ENCODE measurements around the gene RNF212B.
"Not testable (repeated sequence)": the region's sequence is repeated elsewhere in the genome, so short reads cannot be mapped to it uniquely, and the experiment has no call there.

RNF212B gene

GRCh38 chr14:23207146-23207540, 30.6 kb upstream of the RNF212B start:
- TF ChIP-seq, protein P1, sequence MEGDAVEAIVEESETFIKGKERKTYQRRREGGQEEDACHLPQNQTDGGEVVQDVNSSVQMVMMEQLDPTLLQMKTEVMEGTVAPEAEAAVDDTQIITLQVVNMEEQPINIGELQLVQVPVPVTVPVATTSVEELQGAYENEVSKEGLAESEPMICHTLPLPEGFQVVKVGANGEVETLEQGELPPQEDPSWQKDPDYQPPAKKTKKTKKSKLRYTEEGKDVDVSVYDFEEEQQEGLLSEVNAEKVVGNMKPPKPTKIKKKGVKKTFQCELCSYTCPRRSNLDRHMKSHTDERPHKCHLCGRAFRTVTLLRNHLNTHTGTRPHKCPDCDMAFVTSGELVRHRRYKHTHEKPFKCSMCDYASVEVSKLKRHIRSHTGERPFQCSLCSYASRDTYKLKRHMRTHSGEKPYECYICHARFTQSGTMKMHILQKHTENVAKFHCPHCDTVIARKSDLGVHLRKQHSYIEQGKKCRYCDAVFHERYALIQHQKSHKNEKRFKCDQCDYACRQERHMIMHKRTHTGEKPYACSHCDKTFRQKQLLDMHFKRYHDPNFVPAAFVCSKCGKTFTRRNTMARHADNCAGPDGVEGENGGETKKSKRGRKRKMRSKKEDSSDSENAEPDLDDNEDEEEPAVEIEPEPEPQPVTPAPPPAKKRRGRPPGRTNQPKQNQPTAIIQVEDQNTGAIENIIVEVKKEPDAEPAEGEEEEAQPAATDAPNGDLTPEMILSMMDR (IDR thresholded peaks at IDR 0.05; ENCODE audit: control insufficient read depth, insufficient read depth, low read depth, low read length, missing control alignments) = no peak
- DNase-seq (ENCODE audit: low read depth) = no peak
- H3K4me3 ChIP-seq (ENCODE audit: control insufficient read depth, low read depth, low read length) = no peak overlapping the region

DNA sequence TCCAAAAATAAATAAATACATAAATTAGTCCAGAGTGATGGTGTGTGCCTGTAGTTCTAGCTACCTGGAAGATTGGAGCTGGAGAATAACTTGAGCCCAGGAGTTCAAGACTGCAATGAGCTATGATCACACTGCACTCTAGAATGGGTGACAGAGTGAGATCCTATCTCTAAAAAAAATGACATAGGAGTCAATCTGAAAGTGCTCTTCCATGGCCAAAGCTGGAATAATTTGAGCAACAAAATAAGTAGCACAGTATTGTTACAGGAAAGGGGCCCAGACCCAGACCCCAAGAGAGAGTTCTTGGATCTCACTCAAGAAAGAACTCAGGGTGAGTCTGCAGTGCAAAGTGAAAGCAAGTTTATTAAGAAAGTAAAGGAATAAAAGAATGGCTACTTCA, 29.4 kb upstream of the RNF212B start:
- H3K4me3 ChIP-seq (ENCODE audit: control insufficient read depth, low read depth, low read length) = no peak overlapping the region
- TF ChIP-seq, protein P1 (IDR thresholded peaks at IDR 0.05; ENCODE audit: control insufficient read depth, insufficient read depth, low read depth, low read length, missing control alignments) = no peak
- no peak for DNase-seq (ENCODE audit: low read depth)

DNA sequence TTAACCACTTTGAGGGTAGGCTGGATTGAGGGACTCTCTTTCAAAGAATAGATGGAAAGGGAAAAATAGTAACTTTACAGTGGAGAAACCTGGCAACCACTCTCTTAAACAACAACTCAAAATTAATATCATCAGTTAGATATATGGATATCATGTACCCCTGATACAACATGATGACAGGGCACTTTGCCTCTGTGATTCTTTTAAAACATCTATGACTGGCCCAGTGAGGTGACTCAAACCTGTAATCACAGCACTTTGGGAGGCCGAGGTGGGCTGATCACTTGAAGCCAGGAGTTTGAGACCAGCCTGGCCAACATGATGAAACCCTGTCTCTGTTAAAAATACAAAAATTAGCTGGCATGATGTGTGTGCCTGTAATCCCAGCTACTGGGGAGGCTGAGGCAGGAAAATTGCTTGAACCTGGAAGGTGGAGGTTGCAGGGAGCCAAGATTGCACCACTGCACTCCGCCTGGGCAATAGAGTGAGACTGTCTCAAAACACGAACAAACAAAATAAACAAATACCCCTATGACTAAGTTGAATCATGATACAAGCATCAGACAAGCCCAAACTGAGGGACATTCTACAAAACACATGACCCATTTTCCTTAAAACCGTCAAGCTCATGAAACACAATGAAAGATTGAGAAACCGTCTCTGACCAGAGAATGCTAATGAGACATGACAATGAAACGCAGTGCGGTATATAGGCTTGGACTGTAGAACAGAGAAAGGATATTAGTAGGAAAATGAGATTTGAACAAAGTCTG, 27.9 kb upstream of the RNF212B start:
- TF ChIP-seq, protein P1 (IDR thresholded peaks at IDR 0.05; ENCODE audit: control insufficient read depth, insufficient read depth, low read depth, low read length, missing control alignments) = no peak
- no peak for DNase-seq (ENCODE audit: low read depth)
- no peak overlapping the region for H3K4me3 ChIP-seq (ENCODE audit: control insufficient read depth, low read depth, low read length)

DNA sequence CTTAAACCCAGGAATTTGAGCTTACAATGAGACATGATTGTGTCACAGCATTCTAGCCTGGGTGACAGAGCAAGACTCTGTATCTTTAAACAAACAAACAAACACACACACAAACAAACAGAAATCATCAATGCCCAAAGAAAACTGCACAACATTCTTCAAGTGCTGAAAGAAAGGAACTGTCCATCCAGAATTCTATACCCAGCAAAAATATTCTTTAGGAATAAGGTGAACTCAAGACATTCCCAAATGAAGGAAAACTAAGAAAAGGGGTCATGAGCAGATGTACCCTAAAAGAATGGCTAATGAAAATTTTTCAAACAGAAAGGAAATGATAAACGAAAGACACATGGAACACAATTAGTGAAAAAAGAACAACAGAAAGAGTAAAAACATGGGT, 22.3 kb upstream of the RNF212B start:
- TF ChIP-seq, protein P1 (IDR thresholded peaks at IDR 0.05; ENCODE audit: control insufficient read depth, insufficient read depth, low read depth, low read length, missing control alignments) = no peak
- H3K4me3 ChIP-seq (ENCODE audit: control insufficient read depth, low read depth, low read length) = no peak overlapping the region
- no peak for DNase-seq (ENCODE audit: low read depth)

- no peak for DNase-seq (ENCODE audit: low read depth)
- no peak overlapping the region for H3K4me3 ChIP-seq (ENCODE audit: control insufficient read depth, low read depth, low read length)
- TF ChIP-seq, protein P1 (IDR thresholded peaks at IDR 0.05; ENCODE audit: control insufficient read depth, insufficient read depth, low read depth, low read length, missing control alignments) = no peak
These were observed 20.4 kb upstream of the RNF212B start for GRCh38 chr14:23217032-23218020.

DNA sequence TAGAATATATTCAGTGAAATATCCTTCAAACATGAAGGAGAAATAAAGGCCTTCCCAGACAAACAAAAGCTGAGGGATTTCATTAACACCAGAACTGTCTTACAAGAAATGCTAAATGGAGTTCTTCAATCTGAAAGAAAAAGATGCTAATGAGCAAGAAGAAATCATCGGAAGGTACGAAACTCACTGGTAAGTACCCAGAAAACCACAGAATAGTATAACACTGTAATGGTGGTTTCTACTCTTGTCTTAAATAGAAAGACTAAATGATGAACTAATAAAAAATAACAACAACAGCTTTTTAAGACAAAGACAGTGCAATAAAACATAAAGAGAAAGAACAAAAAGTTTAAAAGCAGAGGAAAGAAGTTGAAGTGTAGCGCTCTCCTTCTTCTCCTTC, 18.7 kb upstream of the RNF212B start:
- no peak overlapping the region for H3K4me3 ChIP-seq (ENCODE audit: control insufficient read depth, low read depth, low read length)
- DNase-seq (ENCODE audit: low read depth) = no peak
- TF ChIP-seq, protein P1 (IDR thresholded peaks at IDR 0.05; ENCODE audit: control insufficient read depth, insufficient read depth, low read depth, low read length, missing control alignments) = no peak

DNA sequence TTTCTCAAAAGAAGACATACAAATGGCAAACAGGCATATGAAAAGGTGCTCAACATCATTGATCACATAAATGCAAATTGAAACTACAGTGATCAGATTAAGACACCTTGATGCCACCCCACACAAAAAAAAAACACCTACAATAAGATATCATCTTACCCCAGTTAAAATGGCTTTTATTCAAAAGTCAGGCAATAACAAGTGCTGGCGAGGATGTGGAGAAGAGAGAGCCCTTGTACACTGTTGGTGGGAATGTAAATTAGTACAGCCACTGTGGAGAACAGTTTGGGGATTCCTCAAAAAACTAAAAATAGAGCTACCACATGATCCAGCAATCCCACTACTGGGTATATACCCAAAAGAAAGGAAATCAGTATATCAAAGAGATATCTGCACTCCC, 12.8 kb upstream of the RNF212B start:
- DNase-seq (ENCODE audit: low read depth); H3K4me3 ChIP-seq (ENCODE audit: control insufficient read depth, low read depth, low read length): not testable (repeated sequence)
